ENCODE measurements around the gene UBE2K.
"Not testable (repeated sequence)": the region's sequence is repeated elsewhere in the genome, so short reads cannot be mapped to it uniquely, and the experiment has no call there.

UBE2K gene

GRCh38 chr4:39813033-39813432 is 115.1 kb downstream of the UBE2K start:
- DNase-seq: not testable (repeated sequence)

GRCh38 chr4:39813761-39814160 is 115.8 kb downstream of the UBE2K start:
- not testable (repeated sequence) for DNase-seq

- DNase-seq: no peak
Measured at GRCh38 chr4:39814403-39815185, 116.7 kb downstream of the UBE2K start.

DNA sequence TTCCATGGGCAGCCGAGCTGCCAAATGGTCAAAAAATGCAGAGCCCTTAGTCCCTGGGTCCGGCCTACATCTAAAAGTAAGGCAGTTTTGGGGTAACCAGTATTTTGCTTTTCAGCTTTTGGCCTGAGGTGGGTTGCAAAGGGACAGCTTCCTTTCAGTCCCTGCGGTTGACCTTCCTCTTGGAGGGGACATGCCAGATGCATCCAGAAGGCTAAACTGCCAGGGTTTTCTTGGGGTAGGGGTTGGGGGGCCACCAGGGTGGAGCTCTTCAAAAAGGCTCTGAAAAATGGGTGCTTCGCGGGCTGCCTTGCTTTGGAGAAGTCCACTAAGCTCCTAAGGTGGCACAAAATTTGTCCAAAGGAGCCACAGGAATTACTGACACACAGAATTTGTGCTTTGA is 120.7 kb downstream of the UBE2K start:
- no peak for DNase-seq

- DNase-seq: no peak
Measured at GRCh38 chr4:39820186-39820585, 122.2 kb downstream of the UBE2K start.

- no peak for DNase-seq
Measured at GRCh38 chr4:39821951-39822350, 124.0 kb downstream of the UBE2K start.

- DNase-seq: no peak
Measured at GRCh38 chr4:39822662-39823061, 124.7 kb downstream of the UBE2K start.

DNA sequence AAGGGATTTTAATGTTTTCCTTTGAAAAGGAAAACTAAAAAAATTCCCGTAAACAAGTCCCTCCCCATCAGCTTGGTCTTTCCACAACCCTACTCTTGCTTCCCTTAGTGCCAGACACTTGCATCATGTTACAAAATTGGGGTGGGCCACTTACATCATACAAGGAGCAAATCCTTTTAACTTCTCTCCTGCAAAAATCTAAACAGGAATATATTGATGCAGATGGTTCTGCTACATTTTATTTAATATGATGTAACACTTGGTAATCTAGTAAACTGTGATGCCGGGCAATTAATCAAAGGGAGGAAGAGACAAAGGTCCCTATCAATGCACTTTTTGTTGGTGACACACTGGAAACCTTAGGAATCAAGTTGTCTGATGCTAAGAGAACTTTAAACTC is 125.3 kb downstream of the UBE2K start:
- no peak for DNase-seq

DNA sequence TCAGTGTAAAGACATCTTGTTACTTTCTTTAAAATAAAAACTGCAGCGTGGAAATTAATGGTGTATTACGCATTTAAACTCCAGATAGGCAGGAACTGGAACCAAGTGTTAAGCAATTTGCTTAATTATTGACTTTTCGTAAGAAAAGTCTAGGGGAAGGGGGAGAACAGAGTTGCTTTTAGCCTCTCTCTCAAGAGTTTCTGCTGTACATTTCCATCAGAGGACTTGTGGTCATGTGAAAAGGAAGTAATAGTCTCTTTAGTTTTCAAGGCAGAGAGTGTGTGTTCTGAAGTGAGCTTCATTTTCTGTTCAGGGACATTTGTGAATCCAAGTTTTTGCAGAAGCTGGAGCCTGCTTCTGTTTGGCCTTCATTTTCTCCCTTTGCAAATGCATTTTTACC is 127.2 kb downstream of the UBE2K start:
- no peak for DNase-seq

DNA sequence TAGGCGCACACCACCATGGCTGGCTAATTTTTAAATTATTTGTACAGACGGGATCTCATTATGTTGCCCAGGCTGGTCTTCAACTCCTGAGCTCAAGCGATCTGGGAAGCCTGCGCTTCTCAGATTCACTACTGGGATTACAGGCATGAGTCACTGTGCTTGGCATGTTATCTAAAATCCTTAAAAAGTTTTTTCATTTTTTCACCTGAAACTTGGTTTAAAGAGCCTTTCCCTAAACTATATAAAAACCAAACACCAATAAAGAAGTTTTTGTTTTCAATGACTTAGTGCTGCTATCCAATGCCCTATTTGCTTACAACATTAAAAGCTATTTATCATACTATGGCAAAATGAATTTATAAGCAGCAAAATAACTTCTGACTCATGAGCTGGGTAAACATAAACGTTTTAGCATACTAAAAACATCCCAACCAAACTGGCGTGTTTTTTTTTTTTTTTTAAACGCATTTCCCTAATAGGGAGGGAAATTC is 127.8 kb downstream of the UBE2K start:
- DNase-seq: no peak

Measured in activated CD4-positive, CD25-positive, alpha-beta regulatory T cell (primary cell).